NCI-H1092 (cell line): ENCODE results near the gene ANKS6.

Experiments
- DNase-seq: peaks from one replicate; lab custom pipeline; 2025; lab: John Stamatoyannopoulos, UW

Gene ANKS6

DNA sequence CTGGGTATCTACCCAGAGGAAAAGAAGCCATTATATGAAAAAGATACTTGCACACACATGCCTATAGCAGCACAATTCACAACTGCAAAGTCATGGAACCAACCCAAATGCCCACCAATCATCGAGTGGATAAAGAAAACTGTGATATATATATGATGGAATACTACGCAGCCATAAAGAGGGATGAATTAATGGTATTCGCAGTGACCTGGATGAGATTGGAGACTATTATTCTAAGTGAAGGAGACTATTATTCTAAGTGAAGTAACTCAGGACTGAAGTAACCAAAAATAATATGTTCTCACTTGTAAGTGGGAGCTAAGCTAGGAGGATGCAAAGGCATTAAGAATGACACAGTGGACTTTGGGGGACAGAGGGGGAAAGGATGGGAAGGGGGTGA lies 57.6 kb downstream of the ANKS6 start:
- no peak for DNase-seq

DNA sequence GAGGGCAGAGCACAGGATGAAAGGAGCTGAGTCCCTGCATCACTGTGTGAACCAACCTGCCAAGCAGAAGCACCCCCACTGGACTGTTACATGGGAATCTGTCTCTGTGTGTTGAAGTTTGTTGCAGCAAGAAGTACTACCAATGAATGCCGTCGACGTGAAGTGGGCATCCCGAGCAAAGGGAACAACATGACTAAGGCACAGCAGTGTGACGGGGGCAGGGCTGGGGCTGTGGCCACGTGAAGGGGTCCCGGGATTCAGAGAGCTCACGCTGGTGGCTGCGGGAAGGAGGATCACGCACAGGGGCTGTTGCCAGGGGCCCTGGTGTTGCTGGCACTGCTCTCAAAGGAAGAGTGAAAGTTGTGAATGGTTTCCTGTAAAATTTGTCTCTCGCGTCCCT lies 60.1 kb downstream of the ANKS6 start:
- DNase-seq, result no peak

DNA sequence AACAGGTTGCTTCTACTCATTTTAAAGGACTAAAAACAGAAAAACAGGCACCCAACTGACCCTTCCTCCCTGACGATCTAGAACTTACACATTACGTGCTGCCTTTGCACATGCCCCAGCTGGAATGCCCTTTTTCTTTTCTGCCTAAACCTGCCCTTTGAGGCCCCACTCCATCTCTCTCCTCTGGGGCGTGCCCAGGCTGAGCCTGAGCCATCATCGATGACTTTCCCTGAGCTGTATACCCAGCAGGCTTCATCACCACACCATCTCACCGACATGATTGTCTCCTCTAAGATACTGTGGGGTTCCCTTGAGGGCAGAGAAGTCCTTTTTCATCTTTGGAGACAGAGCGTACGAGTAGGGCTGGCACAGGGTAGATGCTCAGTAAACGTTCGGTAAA lies 63.6 kb downstream of the ANKS6 start:
- no peak for DNase-seq

DNA sequence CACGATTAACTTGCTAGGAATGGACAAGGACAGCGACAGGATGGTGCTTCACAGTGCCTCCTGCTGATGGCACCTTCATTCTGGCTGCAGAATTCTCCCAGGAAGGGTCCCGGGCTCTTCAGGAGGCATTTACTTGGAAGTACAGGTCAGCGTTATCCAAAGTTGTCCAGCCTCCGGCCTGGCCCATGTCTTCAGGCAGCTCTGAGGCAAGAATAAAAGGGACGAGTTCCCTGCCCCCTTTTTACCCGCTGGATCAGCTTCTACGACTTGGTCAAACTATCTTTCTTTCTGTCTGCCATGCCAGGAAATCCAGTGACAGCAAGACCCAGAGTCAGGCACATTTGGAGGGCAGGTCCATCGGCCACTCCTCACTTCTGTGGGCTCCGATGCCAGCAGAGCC lies 64.3 kb downstream of the ANKS6 start:
- DNase-seq, result no peak

DNA sequence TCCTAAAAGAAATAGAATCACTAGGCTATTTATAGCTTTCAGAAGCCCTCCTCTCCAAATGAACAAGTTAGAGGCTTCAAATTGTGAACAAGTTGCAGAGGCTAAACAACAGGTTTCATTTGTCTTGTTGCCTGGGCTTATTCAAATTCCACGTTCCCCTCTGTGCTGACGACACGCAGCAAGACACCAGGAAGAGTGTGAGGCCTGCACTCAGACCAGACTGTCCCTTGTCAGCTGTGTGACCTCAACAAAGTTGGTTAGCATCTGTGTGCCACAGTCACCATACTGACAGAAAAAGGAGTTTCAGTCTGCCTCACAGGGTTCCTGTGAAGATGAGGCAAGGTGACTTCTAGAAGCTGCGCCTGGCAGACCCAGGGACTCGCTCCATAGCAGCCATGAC lies 65.5 kb downstream of the ANKS6 start:
- no peak for DNase-seq

DNA sequence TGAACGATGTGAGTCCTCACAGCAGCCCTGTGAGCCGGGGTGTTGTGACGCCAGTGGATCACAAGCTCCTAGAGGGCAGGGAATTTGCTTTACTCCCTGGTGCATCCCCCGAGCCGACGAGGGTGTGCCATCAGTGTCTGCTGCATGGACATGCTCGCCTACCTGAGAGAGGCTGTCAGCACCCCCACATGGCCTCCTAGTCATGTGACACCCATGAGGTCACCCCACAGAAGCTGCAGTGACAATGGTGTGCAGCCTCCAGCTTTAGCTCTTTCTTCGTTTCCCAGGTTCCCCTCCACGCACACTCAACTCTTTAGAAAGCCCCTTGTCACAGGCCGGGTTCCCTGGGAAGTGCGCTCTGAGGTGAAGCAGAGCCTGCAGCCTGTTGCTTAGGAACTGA lies 67.9 kb downstream of the ANKS6 start:
- DNase-seq, result no peak

DNA sequence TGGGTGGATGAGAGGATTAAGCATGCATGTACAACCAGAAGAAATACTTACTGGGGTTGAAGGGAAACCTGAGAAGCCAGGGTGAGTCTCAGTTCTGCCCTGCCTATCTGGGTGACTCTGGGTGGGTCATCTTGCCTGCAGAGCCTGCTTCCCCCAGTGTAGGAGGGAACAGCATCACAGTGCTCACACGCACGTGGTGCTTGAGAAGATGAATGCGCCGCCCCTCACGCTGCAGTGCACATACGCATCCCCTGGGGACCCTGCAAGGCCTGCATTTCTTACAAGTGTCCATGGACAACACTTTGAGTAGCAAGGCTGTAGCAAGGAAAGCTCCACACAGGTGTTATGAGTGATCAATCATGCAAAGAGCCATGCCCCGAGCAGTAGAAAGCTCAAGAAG lies 68.9 kb downstream of the ANKS6 start:
- DNase-seq, result no peak

DNA sequence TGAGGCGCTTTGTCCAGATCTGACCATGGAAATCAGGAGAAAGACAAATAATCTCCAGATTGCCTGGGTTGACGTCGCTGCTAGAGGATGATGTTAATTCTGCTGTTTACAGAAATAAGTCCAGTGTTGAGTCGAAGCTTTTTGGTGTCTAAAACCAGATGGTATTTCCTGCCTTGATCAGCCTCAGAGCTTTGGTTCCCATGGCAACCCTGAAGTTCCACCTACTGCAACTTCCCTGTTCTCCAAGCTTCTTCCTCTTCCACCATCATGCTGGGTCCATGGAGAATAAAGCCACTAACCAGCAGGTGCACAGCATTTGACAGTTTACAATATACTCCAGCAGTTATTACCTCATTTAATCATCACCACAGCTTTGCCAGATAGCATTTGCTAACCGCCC lies 69.6 kb downstream of the ANKS6 start:
- no peak for DNase-seq

DNA sequence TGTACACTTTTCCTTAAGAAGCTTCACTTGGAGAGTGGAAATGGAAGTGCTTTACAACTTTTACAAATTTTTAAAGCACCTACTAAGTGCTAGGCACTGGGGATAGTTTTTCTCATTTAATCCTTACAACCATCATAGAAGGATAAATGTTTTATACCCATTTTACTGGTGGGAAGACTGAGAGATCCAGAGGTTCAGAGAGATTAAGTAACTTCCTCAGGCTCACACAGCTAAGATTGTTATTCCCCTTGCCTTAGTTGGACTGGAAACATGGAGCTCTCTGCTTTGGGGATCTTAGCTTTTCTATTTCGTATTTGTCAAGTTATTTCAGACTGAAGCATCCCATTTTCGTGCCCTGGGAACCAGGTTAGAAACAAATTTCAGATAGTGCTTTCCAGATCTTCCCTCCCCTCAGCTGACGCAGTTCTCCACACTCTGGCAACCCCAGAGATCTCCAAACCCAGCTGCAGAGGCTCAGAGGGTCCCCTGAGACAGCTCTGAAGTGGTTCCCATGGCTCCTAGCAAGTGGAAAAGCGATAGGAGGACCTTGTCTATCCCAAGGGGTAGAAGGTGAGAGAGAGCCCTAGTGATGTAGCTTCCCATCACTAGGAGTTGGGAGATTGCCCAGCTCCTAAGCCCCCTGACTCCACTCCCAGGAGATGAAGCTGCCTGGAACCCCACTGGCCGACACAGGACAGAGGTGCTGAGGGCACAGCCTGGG lies 71.4 kb downstream of the ANKS6 start:
- DNase-seq, result no peak

DNA sequence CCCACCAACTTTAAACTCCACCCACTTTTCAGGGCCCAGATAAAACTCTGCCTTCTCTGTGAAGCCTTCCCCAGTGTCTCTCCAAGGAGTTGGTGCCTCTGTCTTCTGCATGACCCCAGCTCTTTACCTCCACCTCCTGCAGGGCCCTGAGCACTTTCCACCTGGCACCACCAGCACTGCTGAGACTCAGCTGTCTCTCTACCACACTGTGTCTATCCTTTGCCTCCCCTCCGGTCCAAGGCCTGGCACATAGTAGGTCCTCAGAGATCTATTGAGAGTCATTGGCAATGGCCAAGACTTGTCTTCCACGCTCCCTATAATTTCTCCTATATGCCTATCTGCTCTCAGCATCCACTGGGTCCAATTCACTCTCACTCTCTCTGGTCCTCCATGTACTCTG lies 74.7 kb downstream of the ANKS6 start:
- DNase-seq, result no peak

DNA sequence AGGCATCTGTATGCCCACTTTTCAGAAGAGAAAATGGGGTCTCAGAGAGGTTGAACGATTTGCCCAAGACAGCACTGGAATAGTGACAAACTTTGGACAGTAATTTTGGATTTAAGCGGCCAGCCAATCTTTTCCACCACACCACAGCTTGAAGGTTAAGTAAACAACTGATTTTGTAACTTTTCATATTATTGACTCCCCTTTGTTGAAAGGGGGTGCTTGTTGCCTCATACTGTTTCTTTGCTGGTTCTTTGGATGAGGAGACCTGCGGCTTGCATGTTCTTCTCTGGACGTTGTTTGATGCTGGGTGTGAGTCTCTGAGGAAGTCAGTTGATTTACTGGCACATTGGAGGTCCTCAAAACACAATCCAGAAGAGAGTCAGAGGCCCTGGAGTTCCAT lies 76.0 kb downstream of the ANKS6 start:
- DNase-seq, result no peak

DNA sequence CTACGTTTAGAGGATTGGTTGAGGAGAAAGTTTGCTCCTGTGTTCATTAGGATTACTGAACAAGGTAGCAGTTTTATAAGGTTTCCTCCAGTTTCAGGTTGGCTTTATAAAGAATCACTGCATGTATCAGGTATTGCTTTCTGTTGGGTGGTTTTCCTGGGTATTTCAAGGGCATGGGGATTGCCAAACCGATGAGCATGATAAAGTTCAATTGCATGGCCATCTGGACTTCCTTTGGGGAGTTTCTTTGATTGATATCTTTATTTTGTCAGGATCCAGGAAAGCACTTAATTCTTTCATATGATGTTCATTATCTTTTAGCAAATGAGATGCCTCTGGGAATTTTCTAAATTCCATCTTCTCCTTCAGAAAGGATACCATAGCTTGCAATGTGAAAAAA lies 77.3 kb downstream of the ANKS6 start:
- no peak for DNase-seq

DNA sequence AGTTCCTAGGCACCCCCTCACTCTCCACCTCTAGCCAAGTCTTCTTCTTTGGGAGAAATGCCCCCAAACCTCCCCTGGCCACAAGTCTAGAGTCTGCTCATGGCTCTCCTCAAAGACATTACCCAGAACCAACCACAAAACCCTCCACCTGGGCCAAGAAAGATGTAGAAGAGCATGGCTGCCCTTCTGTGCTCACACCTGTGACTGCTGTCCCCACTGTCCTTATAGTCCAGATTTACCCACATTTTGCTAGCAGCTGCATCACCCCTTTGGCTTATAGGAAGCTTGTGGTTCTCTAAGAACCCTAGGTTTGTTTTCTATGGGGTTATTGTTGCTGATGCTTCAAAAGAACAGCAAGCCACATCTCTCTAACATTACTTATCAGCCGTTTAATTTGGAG lies 81.5 kb downstream of the ANKS6 start:
- no peak for DNase-seq

DNA sequence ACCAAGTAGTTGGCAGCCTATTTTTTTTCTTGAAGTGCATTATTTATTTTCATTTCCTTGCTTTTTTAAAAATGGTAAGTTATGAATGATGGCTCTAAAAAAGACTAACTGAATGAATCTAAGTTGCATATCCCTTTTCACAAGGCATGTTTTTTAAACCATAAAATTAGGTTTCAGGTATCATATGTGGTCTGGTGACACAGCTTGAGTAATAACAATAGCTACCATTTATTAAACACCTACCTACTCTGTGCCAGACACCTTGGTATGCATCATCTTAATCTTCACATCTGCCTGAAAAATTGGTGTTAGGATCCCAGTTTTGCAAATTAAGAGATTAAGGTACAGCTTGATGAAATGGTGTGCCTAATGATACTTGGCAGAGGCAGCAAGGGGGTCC lies 83.4 kb downstream of the ANKS6 start:
- DNase-seq, result no peak

DNA sequence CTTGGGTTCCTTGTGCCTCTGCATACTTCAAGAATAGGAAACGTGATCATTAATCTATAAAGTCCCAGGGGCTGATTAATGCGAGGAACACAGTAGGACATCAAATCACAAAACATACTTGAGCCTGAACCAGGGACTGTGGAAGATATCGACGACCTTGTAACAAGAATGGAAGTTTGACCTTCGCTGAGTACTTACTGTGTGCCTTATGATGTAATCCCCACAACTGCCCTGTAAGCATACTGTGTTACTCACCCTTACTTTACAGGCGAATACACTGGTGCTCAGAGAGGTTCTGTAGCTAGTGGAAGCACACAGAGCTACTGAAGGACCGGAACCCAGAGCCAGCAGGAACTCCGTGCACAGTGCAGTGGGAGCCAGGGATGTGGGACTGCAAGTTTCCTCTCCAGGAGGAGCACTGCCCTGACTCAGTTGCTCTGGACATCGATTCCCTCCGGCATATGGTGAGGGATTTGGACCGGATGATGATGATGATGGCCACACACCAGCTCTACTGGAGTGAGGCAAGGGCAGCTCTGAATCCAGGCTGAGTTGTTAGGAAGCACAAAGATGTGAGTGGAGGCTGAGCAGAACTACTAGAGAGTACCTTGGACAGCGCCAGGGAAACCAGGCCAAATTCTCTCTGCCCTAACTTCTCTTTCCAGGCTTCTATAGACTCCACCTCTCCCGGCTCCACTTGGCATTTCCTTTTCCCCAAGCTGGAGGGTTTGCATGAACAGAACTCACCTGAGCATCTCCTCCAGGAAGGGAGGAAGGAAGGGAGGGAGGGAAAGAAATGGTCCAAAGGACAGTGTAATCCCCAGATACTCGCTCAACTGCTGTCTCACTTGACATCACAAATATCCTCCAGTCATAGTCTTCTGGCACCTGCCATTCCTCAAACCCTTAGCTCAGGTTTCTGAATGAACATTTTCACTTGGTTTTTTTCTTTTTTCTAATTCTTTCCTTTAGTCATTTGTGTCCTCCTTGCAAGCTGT lies 86.1 kb downstream of the ANKS6 start:
- DNase-seq, result no peak

DNA sequence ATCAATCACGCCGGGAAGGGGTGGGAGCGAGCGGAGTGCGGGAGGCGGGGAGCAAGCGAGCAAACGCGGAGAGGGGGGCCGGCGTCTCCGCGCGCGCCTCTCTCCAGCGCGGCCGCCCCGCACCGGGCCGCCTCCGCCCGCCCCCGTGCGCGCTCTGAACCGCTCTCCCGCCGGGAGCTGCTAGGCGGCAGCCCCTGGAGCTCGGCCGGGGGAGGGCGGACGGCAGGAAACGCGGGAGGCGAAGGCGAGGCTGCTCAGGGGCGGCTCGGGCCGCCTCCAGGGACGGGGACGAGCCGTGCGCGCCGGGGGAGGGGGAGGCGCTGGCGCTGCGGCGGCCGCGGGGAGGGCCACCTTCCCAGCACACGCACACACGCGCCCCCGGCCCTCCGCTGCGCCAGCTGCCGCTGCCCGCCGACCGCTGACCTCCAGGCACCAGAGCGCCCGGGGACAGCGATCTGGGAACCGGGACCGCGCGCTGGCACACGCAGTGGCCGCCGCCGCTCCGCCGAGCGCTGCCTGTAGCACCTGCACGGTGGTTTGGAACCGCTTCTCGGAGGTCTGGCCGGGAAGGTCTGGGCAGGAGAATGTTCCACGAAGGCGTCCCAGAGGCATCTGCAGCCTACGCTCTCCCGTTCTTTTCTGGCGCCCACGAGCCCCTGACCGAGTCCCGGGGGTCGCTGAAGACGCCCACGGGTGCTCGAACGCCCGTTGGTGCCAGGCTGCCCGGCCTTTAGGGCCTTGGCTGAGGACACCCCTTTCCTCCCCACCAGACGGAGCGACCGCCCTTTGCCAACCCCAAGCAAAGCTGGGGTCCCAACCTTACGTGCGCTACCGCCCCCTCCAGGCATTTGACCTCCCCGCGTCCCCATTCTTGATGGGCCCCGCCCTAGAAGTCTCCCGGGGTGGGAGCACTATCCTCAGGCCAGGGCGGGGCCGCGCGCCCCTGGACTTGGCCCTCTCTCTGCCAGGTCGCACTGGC lies 87.1 kb downstream of the ANKS6 start, which contains the start of gene GABBR2:
GABBR2 (minus strand) TSS at position 3 of the 979 bp plus-strand sequence. CDS start 198 bp downstream, outside the sequence.
- DNase-seq, result peak; percentile 18

DNA sequence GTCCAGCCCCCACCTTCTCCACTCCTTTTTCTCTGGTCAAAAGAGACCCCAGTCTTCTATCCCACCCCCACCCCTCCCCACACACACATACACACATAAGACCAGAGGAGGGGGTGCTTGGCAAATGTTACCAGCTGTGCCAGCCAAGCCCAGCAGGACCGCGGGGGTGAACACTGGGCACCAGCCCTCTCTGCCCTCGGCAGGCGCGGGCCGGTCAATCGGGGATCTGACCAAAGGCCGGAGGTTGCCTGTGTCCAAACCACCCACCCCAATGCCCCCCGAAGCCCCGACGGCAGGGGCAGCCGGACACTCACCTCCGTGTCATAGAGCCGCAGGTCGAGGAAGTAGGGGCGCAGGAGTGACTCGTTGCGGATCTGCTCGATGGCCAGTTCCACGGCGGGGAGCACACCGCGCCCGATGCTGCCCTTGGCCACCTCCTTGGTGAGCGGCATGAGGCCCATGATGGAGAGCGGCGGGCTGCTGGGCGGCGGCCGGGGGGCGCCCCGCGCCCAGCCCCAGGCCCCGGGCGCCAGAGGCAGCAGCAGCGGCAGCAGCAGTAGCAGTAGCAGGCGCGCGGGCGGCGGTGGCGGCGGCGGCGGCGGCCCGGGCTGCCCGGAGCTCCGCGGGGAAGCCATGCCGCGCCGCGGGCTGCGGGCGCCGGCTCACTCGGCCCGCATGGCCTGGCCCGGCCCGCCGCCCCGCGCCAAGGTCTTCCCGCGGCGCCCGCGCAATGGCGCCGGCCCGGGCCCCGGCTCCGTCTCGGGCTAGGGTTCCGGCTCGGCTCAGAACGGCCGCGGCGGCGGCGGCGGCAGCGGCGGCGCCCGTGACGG lies 88.0 kb downstream of the ANKS6 start:
- DNase-seq, result no peak

DNA sequence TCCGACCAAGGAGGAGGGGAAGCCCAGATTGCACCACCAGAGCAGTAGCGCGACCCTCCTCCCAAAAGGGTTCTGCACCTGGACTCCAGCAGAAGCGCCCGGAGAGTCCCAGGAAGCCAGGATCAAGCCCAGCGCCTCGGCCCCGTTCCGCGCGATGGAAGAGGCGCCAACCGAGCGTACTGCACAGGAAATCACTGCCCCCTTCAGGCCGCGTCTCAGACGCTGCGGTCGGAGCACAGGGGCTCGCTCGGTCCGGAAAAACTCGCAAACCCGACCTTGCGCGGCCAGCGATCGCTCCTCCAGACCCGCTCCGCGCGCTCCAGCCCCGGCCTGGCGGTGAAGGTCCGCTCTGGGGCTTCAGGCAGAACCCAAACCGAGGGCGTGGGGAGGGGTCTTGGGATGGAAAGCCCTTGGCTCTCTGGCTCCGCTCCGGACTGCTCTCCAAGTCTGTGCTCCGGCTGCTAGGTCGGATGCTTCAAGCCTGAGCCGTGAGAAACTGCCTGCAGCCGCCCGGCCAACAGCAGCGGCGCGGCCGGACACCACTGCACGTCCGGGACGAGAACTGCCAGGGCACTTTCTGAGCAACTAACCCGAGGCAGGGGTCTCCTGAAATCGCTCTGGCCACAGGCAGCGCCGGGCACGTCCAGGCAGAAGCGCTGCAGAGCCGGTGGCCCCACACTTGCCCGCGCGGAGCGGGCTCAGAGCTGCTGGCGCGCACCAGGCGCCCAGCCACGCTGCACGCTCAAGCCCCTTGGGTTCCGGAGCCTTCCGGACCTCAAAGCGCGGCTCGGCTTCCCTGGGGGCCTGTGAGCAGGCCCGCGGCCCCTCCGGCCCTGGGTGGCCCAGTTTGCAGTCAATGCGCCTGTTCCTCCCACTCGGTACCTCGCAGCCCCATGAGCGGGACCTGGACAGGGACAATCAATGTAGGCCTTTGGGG lies 88.9 kb downstream of the ANKS6 start:
- peak; percentile 76 for DNase-seq

DNA sequence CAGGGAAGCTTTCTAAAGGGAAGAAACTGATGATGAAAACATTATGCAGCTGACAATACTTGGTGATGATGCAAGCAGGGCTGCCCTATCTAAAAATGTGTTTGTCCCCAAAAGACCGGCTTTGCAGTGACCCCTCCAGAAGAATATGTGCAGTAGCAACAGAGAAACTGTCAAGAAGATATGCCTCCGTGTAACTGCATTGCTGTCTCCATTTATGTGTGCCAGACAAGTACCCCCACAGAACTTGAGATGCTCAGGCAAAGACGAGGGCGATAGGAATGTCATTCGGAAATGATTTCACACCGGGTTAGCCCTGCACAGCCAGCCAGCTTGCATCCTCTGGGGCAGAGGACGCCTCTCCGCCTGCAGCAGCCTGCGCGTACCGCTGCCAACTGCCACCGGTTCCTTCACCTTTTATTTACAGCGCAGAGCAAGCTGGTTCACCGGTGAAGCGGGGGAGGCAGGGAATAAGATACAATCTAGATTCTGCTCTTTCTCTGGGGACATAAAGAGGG lies 89.6 kb downstream of the ANKS6 start:
- no peak for DNase-seq
